Measurements from ENCODE around the gene MIOS.

GRCh38 chr7:7628476-7628875 lies 61.8 kb downstream of the MIOS start:
- TF ChIP-seq CTCF (tag by site-specific recombination; IDR thresholded peaks at IDR 0.05) (no peak), YY1 (tag by site-specific recombination; IDR thresholded peaks at IDR 0.05) (no peak), REST (tag by site-specific recombination; IDR thresholded peaks at IDR 0.05) (no peak), PATZ1 (tag by site-specific recombination; IDR thresholded peaks at IDR 0.05) (no peak), ZNF416 (tag by site-specific recombination; IDR thresholded peaks at IDR 0.05) (no peak), ZNF501 (tag by site-specific recombination; IDR thresholded peaks at IDR 0.05) (no peak), ZBTB7A (tag by site-specific recombination; IDR thresholded peaks at IDR 0.05; ENCODE audit: low read depth) (no peak), ZNF311 (tag by site-specific recombination; IDR thresholded peaks at IDR 0.05; ENCODE audit: borderline replicate concordance) (no peak), ZNF433 (tag by site-specific recombination; IDR thresholded peaks at IDR 0.05; ENCODE audit: low read depth) (no peak), ZNF184 (tag by site-specific recombination; IDR thresholded peaks at IDR 0.05) (no peak)
